MM.1S (cell line): ENCODE results near the gene LZTS2.

Source experiments
- DNase-seq: peaks from one replicate; pipeline ENCODE4 v3.0.0-alpha.2; 2015
- H2AFZ ChIP-seq: fragments of 300-600 bp; sonication (generic); 2 replicates; pipeline ENCODE4 v1.6.0; 2016; ENCODE audit warnings: antibody characterized with exemption, low read length
- H3F3A ChIP-seq: fragments of 300-600 bp; sonication (generic); 2 replicates; pipeline ENCODE4 v1.6.1; 2016; ENCODE audit warnings: mild to moderate bottlenecking, antibody characterized with exemption, low read length, moderate library complexity, mixed read lengths; ENCODE audit not compliant: insufficient read depth
- H3K27ac ChIP-seq: fragments of 300-600 bp; sonication (generic); 2 replicates; pipeline ENCODE4 v1.5.1; 2016; ENCODE audit warnings: mild to moderate bottlenecking, low read length
- H3K27me3 ChIP-seq: fragments of 300-600 bp; sonication (generic); replicated peaks from 2 replicates; pipeline ENCODE4 v1.6.0; 2016; ENCODE audit warnings: low read length; ENCODE audit not compliant: insufficient read depth
- H3K36me3 ChIP-seq: fragments of 300-600 bp; sonication (generic); replicated peaks from 2 replicates; pipeline ENCODE4 v1.6.1; 2016; ENCODE audit warnings: mild to moderate bottlenecking, low read length, mixed read lengths; ENCODE audit not compliant: insufficient read depth
- H3K4me1 ChIP-seq: fragments of 300-600 bp; sonication (generic); 2 replicates; pipeline ENCODE4 v1.6.1; 2016; ENCODE audit warnings: low read length, mixed read lengths
- H3K4me2 ChIP-seq: fragments of 300-600 bp; sonication (generic); 2 replicates; pipeline ENCODE4 v1.6.0; 2016; ENCODE audit warnings: low read depth, low read length
- H3K4me3 ChIP-seq: fragments of 300-600 bp; sonication (generic); 2 replicates; pipeline ENCODE4 v1.5.1; 2016; ENCODE audit warnings: low read length, mixed read lengths
- H3K79me2 ChIP-seq: fragments of 300-600 bp; sonication (generic); 2 replicates; pipeline ENCODE4 v1.6.1; 2016; ENCODE audit warnings: mixed run types, low read length, mixed read lengths
- H3K9ac ChIP-seq: fragments of 300-600 bp; sonication (generic); 2 replicates; pipeline ENCODE4 v1.6.1; 2016; ENCODE audit warnings: low read length, mixed read lengths
- H3K9me2 ChIP-seq: fragments of 300-600 bp; sonication (generic); replicated peaks from 2 replicates; pipeline ENCODE4 v1.6.1; 2016; ENCODE audit warnings: mild to moderate bottlenecking, low read length, mixed read lengths; ENCODE audit not compliant: insufficient read depth
- H3K9me3 ChIP-seq: fragments of 300-600 bp; sonication (generic); replicated peaks from 2 replicates; pipeline ENCODE4 v1.6.1; 2016; ENCODE audit warnings: mild to moderate bottlenecking, low read length, mixed read lengths; ENCODE audit not compliant: insufficient read depth
- H4K20me1 ChIP-seq: fragments of 300-600 bp; sonication (generic); 2 replicates; pipeline ENCODE4 v1.6.1; 2016; ENCODE audit warnings: mild to moderate bottlenecking, low read length, moderate library complexity, mixed read lengths; ENCODE audit not compliant: insufficient read depth
- EZH2 ChIP-seq: fragments of 300-600 bp; sonication (generic); optimal IDR thresholded peaks from 2 replicates; pipeline ENCODE3; 2017; ENCODE audit warnings: low read depth, mild to moderate bottlenecking, antibody characterized with exemption, low read length, mixed read lengths
- EZH2phosphoT487 ChIP-seq: fragments of 300-600 bp; sonication (generic); IDR thresholded peaks from 2 replicates; pipeline ENCODE4 v1.6.1; 2018; ENCODE audit warnings: antibody characterized with exemption, low read length
- TF ChIP-seq, protein P1 (sequence below): fragments of 300-600 bp; sonication (generic); IDR thresholded peaks from 2 replicates; pipeline ENCODE4 v1.5.1; 2016; ENCODE audit warnings: antibody characterized with exemption, low read length, mixed read lengths

LZTS2 gene

DNA sequence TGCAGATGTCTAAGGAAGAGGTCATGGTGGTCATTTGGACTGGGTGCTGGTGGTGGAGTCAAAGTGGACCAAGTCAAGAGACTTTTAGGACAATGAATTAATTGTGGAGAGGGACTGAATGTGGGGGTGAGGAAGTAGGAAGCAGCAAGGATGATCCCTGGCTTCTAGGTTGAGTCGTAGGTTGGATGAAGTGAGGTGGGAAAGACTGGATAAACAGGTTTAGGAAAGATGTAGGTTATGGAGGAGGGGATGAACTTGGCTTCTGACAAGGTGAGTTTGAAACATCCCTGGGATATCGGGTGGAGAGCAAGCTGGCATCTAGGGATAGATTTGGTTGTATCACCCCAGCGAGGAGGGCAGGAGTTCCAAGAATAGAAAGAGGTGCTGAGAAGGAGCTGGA lies 22.7 kb upstream of the LZTS2 start:
- no peaks in the 10 kb centered on the region for H3K36me3 ChIP-seq
- H3K4me2 ChIP-seq: no peak overlapping the region
- H3K9me3 ChIP-seq: no peaks in the 10 kb centered on the region
- TF ChIP-seq, protein P1, sequence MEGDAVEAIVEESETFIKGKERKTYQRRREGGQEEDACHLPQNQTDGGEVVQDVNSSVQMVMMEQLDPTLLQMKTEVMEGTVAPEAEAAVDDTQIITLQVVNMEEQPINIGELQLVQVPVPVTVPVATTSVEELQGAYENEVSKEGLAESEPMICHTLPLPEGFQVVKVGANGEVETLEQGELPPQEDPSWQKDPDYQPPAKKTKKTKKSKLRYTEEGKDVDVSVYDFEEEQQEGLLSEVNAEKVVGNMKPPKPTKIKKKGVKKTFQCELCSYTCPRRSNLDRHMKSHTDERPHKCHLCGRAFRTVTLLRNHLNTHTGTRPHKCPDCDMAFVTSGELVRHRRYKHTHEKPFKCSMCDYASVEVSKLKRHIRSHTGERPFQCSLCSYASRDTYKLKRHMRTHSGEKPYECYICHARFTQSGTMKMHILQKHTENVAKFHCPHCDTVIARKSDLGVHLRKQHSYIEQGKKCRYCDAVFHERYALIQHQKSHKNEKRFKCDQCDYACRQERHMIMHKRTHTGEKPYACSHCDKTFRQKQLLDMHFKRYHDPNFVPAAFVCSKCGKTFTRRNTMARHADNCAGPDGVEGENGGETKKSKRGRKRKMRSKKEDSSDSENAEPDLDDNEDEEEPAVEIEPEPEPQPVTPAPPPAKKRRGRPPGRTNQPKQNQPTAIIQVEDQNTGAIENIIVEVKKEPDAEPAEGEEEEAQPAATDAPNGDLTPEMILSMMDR: no peak
- TF ChIP-seq EZH2: no peak
- no peak for TF ChIP-seq EZH2phosphoT487
- H3K4me3 ChIP-seq: no peak overlapping the region
- H3K27me3 ChIP-seq: no peaks in the 10 kb centered on the region
- no peak for DNase-seq
- no peak overlapping the region for H3K27ac ChIP-seq
- H3K79me2 ChIP-seq: no peaks in the 10 kb centered on the region
- no peak overlapping the region for H2AFZ ChIP-seq
- H3K9ac ChIP-seq: no peak overlapping the region
- no peaks in the 10 kb centered on the region for H4K20me1 ChIP-seq
- no peaks in the 10 kb centered on the region for H3K9me2 ChIP-seq
- H3F3A ChIP-seq: no peaks in the 10 kb centered on the region
- no peaks in the 10 kb centered on the region for H3K4me1 ChIP-seq

DNA sequence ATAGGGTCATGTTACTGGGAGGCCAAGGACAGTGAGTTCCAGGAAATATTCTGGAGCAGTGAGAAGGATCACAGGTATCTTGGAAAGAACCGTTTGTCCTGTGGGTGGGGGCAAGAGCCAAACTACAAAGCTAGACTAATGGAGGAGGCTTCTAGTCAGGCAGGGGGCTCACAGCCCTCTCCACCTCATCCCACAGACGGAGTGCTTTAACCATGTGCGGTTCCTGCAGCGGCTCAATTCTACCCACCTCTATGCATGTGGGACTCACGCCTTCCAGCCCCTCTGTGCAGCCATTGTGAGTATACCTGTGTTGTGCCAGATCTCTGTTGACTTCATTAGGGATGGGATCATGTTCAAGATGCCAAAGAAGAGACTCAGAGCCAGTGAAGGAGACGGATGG lies 22.2 kb upstream of the LZTS2 start:
- no peaks in the 10 kb centered on the region for H3K36me3 ChIP-seq
- no peak for TF ChIP-seq EZH2

DNA sequence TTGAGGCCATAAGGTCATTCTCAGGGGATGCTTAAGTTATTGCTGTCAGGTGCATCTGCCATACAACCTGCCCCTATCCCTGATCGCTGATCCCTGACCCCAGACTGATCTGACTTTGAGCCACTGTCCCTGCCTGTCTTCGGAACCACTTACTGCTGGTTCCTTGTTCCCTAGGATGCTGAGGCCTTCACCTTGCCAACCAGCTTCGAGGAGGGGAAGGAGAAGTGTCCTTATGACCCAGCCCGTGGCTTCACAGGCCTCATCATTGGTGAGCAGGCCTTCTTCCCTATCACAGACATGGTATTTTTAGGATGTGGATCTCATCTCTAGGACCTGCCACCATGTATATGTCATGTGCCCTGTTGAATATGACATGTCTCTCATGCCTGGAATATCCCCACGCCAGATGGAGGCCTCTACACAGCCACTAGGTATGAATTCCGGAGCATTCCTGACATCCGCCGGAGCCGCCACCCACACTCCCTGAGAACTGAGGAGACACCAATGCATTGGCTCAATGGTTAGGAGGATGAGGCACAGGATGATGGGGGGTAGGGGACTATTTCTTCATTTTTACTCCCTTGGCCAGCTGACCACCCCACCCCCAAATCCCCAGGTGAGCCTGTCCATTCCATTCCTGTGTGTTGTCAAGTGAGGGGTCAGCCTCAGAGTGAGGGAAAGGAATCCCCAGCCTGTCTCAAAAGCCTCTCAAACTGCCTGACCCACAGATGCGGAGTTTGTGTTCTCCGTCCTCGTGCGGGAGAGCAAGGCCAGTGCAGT lies 21.3 kb upstream of the LZTS2 start:
- Histone ChIP-seq H3K4me3 (no peak overlapping the region), H3K4me1 (no peaks in the 10 kb centered on the region), H3F3A (no peaks in the 10 kb centered on the region), H3K79me2 (no peaks in the 10 kb centered on the region), H3K4me2 (no peak overlapping the region), H2AFZ (no peak overlapping the region), H3K9me2 (no peaks in the 10 kb centered on the region), H4K20me1 (no peaks in the 10 kb centered on the region), H3K27ac (no peak overlapping the region), H3K9ac (no peak overlapping the region), H3K27me3 (no peaks in the 10 kb centered on the region), H3K9me3 (no peaks in the 10 kb centered on the region), H3K36me3 (no peaks in the 10 kb centered on the region)
- no peak for TF ChIP-seq EZH2
- TF ChIP-seq EZH2phosphoT487: no peak
- TF ChIP-seq, protein P1: no peak
- DNase-seq: no peak

More for the DNA sequence above, 22.2 kb upstream of the LZTS2 start:
- Histone ChIP-seq H3K79me2 (no peaks in the 10 kb centered on the region), H4K20me1 (no peaks in the 10 kb centered on the region), H3K9me3 (no peaks in the 10 kb centered on the region), H3K4me3 (no peak overlapping the region), H3K9me2 (no peaks in the 10 kb centered on the region), H3K4me1 (no peaks in the 10 kb centered on the region), H3K9ac (no peak overlapping the region), H3K27ac (no peak overlapping the region), H2AFZ (no peak overlapping the region), H3K27me3 (no peaks in the 10 kb centered on the region), H3F3A (no peaks in the 10 kb centered on the region), H3K4me2 (no peak overlapping the region)
- DNase-seq: no peak

DNA sequence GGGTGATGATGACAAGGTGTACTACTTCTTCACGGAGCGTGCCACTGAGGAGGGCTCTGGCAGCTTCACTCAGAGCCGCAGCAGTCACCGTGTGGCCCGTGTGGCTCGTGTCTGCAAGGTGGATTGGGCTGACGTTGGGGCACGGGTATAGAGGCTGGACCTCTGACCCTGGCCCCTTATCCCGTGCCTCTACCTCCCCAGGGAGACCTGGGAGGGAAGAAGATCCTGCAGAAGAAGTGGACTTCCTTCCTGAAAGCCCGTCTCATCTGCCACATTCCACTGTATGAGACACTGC lies 20.8 kb upstream of the LZTS2 start:
- Histone ChIP-seq H3K4me2 (no peak overlapping the region), H3K9ac (no peak overlapping the region), H3K4me3 (no peak overlapping the region), H3F3A (no peaks in the 10 kb centered on the region), H2AFZ (no peak overlapping the region), H3K79me2 (no peaks in the 10 kb centered on the region), H3K27me3 (no peaks in the 10 kb centered on the region), H3K36me3 (no peaks in the 10 kb centered on the region), H3K4me1 (no peaks in the 10 kb centered on the region), H3K9me3 (no peaks in the 10 kb centered on the region), H4K20me1 (no peaks in the 10 kb centered on the region), H3K9me2 (no peaks in the 10 kb centered on the region), H3K27ac (no peak overlapping the region)
- DNase-seq: no peak
- TF ChIP-seq EZH2 (no peak), EZH2phosphoT487 (no peak)
- TF ChIP-seq, protein P1: no peak
